Left hindlimb (tissue), 1 donor: ENCODE measurements around the gene ATG10.
"Not testable (repeated sequence)": the region's sequence is repeated elsewhere in the genome, so short reads cannot be mapped to it uniquely, and the experiment has no call there.

Source experiments
- DNase-seq: peaks from one replicate; pipeline ENCODE4 v3.0.0-alpha.2; 2018

ATG10 gene

GRCh38 chr5:81971712-81972491, at the start of gene ATG10:
ATG10 (plus strand) TSS chr5:81972023; CDS start chr5:81987571, 15,548 bp downstream.
- DNase-seq, result peak; percentile 98

DNA sequence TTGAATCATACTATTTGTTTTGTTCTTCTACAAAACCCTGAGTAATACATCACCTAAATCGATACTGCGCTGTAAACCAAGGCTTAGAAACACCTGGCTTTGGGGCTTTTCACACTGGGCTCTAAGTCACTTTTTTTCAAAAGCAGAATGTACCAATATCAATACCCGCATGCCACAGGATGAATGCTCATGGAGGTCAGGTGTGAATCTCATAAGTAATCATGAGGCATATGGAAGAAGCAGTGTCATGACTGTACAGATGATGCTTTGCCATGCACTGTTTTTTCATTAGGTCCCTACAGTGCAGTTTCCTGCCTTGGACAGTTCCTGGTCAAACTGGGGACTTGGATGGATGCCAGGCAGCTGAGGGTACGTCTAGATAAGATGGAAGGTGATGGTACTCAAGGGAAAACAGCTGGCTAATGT, 49.0 kb upstream of the ATG10 start:
- DNase-seq, result no peak

GRCh38 chr5:81924442-81924841, 47.4 kb upstream of the ATG10 start:
- no peak for DNase-seq

DNA sequence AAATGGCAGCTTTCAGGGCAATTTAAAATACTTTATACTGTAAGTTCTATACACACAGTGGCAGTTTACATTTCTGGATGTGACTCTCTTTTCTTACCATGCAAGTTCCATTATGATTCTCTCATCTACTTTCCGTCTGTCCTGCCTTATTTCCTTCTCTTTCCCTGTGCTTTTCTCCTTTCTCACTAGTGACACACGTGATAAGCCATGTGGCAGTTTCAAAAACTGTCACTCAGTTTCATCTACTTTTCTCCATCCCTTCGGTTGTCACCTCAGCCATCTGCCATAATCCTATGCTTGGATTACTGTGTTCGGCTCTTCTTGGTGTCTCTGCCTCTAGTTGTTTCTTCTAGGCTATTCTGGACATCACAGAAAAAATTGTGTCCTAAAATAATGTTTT, 46.8 kb upstream of the ATG10 start:
- DNase-seq, result no peak

GRCh38 chr5:81925981-81926380, 45.8 kb upstream of the ATG10 start:
- no peak for DNase-seq

GRCh38 chr5:81936066-81936465, 35.8 kb upstream of the ATG10 start:
- DNase-seq, result no peak

DNA sequence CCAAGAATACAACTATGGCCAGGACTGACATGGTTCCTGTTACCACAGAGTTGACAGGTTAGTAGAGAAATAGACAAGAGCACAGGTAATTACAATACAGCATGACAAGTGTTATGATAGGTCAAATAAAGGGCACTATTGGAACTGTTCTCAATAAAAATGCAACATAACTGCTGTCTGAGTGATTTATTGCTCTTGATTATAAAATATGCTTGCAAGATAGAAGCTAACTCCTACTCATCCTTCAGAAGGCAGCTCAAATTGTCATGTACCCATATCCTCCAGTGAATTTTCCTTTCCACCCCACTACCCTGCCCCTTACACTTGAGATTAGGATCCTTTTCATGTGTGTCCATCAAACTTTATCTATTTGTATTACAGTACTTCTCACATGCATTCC, 35.1 kb upstream of the ATG10 start:
- DNase-seq, result no peak

- DNase-seq, result no peak
Observed at GRCh38 chr5:81942746-81943145, 29.1 kb upstream of the ATG10 start.

DNA sequence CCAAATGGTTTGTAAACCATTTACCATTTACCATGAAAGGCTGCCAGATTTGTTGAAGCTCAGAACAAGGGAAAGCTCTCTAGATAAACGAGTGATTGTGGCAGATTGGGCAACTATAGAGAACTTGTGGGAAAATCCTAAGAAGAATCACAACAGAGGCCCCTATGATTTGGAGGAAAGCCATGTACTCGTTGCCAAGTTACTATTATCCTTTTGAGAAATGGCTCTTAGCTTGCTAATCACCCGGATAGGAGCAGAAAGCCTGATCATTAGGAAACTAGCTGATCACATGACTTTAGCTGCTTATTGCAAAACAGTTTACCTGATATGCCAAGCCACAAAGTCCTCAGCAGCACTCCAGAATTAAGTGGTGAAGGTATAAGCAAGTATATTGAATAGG, 23.5 kb upstream of the ATG10 start:
- DNase-seq, result no peak

GRCh38 chr5:81949462-81949861, 22.4 kb upstream of the ATG10 start:
- DNase-seq, result no peak

- DNase-seq, result no peak
Observed at GRCh38 chr5:81950996-81951395, 20.8 kb upstream of the ATG10 start.

- DNase-seq, result not testable (repeated sequence)
Observed at GRCh38 chr5:81954796-81955195, 17.0 kb upstream of the ATG10 start.

DNA sequence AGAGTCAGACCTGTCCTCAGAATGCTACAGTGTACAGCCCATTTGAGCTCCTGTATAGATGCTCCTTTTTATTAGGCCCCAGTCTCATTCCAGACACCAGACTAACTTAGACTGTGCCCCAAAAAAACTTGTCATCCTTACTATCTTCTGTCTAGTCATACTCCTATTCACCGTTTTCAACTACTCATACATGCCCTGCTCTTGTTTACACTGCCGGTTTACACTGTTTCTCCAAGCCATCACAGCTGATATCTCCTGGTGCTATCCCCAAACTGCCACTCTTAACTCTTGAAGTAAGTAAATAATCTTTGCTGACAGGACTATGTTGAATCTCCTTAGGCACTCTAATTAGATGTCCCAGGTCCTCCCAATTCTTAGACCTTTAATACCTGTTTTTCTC, 13.7 kb upstream of the ATG10 start:
- DNase-seq, result not testable (repeated sequence)

DNA sequence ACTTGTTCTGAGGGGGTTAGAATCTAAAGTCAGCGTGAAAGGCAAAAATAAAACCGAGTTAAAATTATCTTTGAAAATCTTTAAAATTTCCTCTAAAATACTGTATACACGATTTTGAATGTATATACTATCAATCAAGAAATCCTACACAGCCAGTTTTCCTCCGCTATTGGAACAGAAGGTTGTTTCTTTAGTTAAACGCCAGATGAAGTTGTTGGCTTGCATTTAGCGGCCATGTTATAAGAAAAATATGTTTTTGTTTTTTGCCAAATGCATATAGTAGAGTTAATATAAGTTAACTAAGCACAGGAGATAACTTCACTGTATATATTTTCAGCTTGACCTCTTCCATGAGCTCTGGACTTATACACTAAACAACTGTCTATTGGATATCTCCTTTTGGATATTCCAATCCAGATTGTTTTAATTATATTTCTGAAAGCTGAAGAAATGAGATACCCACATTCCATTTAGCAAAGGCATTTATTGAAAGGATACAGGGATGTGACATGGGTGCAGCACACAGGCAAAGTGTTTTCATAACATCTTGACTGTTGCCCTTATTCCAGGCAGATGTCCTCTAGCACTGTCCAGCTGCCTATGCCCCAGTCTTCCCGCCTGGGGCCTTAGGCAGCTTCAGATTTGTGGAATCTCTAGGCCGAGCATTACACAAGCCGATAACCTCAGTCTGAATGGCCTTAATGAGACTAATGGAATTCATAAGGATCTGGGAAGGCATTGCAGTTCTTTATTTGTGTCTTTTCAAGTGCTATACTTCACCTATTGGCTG, 10.0 kb upstream of the ATG10 start:
- DNase-seq, result no peak

DNA sequence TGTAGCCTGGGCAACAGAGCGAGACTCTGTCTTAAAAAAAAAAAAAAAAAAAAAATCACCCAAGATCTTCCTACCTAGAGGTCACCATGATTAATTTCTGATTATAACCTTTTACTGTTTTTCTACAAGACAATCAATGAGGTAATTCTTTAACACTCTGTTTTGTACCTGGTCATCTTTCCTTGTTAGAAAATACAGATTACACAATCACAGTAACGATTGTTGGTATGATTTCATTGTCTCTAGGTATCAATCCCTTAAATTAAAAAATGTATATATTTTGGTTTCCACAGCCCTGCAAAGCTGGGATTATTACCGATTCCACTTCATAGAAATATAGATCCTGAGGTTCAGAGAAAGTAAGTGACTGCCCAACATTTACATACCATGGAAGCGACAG, 8.3 kb upstream of the ATG10 start:
- no peak for DNase-seq

DNA sequence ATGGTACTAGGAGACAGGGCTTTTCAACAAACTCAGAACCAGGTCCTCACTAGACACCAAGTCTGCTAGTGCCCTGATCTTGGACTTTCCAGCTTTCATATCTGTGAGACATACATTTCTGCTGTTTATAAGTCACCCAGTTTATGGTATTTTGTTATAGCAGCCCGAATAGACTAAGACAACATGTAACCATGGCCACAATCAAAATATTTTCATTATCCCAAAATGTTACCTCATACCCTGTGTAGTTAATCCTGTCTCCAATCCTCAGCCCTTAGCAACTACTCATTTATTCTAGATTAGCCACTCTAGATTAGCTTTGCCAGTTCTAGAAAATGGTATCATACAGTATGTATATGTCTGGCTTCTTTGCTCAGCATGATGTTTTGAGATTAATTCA, 6.3 kb upstream of the ATG10 start:
- DNase-seq, result no peak

DNA sequence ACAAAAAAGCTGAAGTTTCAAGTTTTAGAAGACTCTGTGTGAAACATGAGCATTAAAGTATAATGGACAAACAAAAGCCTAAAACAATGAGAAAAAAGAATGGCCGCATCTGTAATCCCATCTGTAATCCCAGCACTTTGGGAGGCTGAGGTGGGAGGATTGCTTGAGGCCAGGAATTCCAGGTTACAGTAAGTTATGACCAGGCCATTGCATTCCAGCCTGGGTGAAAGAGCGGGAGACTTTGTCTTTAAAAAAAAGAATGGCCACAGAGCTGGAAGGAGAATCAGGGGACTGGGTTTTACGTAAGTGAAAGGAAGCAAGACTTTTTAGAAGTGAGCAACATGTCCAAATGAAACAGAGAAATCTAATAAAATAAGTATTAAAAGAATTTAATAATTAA, 2.6 kb upstream of the ATG10 start:
- no peak for DNase-seq

DNA sequence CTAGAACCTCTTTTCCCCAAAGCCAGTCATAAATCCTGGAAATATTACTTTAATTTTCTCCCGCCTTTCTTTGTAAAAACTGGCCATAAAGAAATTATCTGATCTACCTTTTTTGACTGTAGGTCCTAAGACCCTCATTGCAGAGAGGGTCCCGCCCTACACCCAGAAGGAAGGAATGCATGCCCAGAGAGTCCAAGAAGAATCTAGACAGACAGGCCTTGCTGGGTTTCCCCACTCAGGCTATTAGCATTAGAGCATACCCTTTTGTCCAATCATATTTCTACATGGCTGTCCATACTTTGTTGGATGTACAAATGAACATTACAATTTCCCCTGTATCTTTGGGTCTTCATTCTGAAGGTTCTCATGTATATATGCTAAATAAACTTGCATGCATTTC, 1.9 kb upstream of the ATG10 start:
- no peak for DNase-seq

DNA sequence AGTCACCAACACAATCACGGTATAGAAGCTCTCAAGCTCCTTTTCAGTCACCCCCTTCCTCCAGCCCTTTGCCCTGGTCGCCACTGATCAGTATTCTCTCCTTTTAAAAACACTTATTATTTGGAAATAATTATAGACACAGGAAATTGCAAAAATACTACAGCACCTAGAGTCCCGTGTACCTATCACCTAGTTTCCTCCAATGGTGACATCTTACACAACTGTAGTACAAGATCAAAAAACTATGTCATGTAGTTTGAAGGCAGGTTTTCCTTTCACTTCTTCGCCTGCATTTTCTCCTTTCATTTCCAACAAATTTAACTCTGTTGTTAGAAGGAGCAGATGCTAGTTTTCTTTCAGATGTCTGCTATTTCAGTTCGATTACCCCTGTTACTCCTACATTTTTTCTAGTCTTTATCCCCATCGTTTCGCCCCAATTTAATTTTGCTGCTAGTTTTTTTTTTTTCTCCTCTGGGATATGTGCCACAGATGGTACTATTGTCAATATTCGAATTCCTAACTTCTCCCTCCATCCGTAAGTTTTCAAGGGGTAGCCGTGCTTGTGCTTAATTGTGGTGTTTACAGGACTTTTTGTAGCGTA, 612 bp upstream of the ATG10 start:
- no peak for DNase-seq

DNA sequence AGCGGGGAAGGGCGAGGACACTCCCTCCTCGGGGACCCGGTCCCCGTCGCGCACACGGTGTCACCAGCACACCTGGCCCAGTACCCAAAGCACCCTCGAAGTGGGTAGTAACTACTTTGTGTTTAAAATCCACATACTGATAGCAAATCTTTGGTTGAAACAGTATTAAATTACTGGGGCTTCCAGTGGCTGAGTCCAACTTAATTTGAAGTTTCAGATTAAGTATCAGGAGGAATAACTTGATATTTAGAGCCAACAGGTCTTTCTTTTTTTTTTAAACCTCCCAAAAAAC, 615 bp downstream of the ATG10 start:
- DNase-seq, result no peak

DNA sequence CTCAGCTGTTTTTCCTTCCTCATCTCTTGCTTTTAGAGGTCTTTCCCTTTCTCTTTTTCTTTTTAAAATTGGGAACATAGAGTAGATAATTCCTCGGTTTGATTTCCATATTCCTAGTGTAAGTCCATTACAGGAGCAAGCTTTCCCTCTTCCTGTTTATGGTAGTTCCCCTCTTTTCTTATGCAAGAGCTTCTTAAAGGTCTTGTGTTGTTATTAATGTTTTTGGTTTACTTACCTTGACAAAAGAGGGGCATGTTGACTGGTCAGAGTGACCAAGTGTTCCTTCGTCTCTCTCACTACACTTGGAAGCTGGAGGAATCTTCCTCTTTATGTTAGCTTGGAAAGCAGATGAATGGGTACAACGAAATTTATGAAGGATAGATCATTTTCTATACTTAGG, 8.3 kb downstream of the ATG10 start:
- DNase-seq, result no peak

GRCh38 chr5:81980598-81981260, 8.9 kb downstream of the ATG10 start:
- no peak for DNase-seq

DNA sequence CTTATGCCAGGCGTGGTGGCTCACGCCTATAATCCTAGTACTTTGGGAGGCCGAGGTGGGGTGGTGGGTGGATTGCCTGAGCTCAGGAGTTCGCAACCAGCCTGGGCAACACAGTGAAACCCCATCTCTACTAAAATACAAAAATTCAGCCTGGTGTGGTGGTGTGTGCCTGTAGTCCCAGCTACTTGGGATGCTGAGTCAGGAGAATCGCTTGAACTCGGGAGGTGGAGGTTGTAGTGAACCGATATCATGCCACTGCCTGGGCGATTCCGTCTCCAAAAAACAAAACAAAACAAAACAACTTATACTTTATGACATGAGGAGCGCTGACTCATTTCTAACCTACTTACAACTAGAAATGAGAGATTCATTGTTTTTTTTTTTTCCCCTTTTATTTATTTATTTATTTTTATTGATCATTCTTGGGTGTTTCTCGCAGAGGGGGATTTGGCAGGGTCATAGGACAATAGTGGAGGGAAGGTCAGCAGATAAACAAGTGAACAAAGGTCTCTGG, 10.4 kb downstream of the ATG10 start:
- DNase-seq, result not testable (repeated sequence)
